ENCODE measurements around the gene ACTL7B. TPM values are rescaled to one million over a fixed set of nuclear protein-coding genes. Genes with fewer than 3 reads are reported as not detected.
A peak's percentile ranks its signal among the peaks of the same experiment; 100 is the strongest.
"Not testable (repeated sequence)": the region's sequence is repeated elsewhere in the genome, so short reads cannot be mapped to it uniquely, and the experiment has no call there.

The ACTL7B gene
- total RNA-seq, 1 experiment from 2014 or later = not detected

- Mint-ChIP-seq H3K36me3 (ENCODE audit: insufficient read depth, unreplicated experiment) (peaks cover 96% of the 10 kb centered on the region), H3K9me3 (ENCODE audit: unreplicated experiment) (no peaks in the 10 kb centered on the region), H3K27ac (ENCODE audit: low read depth, unreplicated experiment) (no peak overlapping the region), H3K4me3 (ENCODE audit: unreplicated experiment) (no peak overlapping the region), H3K4me1 (ENCODE audit: insufficient read depth, unreplicated experiment) (no peaks in the 10 kb centered on the region), H3K27me3 (ENCODE audit: insufficient read depth, unreplicated experiment) (no peaks in the 10 kb centered on the region)
- CTCF ChIA-PET = interaction anchor here (0.6 kb wide), 1 partner anchor 73 kb away, joined by 3 read pairs; no protein-coding TSS in a partner anchor
- no peak for TF ChIP-seq CTCF (IDR thresholded peaks at IDR 0.05; ENCODE audit: unreplicated experiment)
- POLR2A ChIA-PET = interaction anchor here (0.6 to 0.9 kb wide), 2 partner anchors 10 to 36 kb away, joined by 3 to 4 read pairs; no protein-coding TSS in a partner anchor
- BruUV-seq (replicated peaks) = no TSS peak
- DNase-seq (ENCODE audit: unreplicated experiment) = no peak
- intact Hi-C loops (cut with micrococcal nuclease) = no loop called here
Observed at GRCh38 chr9:108894225-108894997, 38.6 kb upstream of the ACTL7B start.

- POLR2A ChIA-PET = interaction anchor here (0.7 kb wide), 1 partner anchor 294 kb away, joined by 3 read pairs; no protein-coding TSS in a partner anchor
- intact Hi-C loops (cut with micrococcal nuclease) = loop anchor here (5.0 kb wide), 1 partner anchor 37 kb away; no protein-coding TSS in a partner anchor
Observed at GRCh38 chr9:108889649-108890067, 33.9 kb upstream of the ACTL7B start.

GRCh38 chr9:108886594-108887271 lies 30.9 kb upstream of the ACTL7B start:
- ChIA-PET POLR2A (interaction anchor here (1.0 to 2.0 kb wide), 3 partner anchors 17 to 26 kb away, joined by 3 to 11 read pairs (median 3); no protein-coding TSS in a partner anchor), CTCF (interaction anchor here (0.6 to 1.6 kb wide), 2 partner anchors 36 to 47 kb away, joined by 3 to 6 read pairs; partner anchors contain the start of genes ABITRAM and ELP1)
- Mint-ChIP-seq H3K36me3 (ENCODE audit: insufficient read depth, unreplicated experiment) (peaks cover 43% of the 10 kb centered on the region), H3K4me1 (ENCODE audit: insufficient read depth, unreplicated experiment) (peaks cover 18% of the 10 kb centered on the region), H3K27ac (ENCODE audit: low read depth, unreplicated experiment) (peak overlapping the region; percentile 35)
- not testable (repeated sequence) for BruUV-seq (replicated peaks); H3K27me3 Mint-ChIP-seq (ENCODE audit: insufficient read depth, unreplicated experiment); H3K9me3 Mint-ChIP-seq (ENCODE audit: unreplicated experiment); H3K4me3 Mint-ChIP-seq (ENCODE audit: unreplicated experiment)
- peak; percentile 15 for DNase-seq (ENCODE audit: unreplicated experiment)
- intact Hi-C loops (cut with micrococcal nuclease) = loop anchor here (5.0 kb wide), 1 partner anchor 34 kb away; no protein-coding TSS in a partner anchor

More at GRCh38 chr9:108889649-108890067, 33.9 kb upstream of the ACTL7B start:
- peaks cover 18% of the 10 kb centered on the region for H3K4me1 Mint-ChIP-seq (ENCODE audit: insufficient read depth, unreplicated experiment)
- no peak for TF ChIP-seq CTCF (IDR thresholded peaks at IDR 0.05; ENCODE audit: unreplicated experiment)
- H3K4me3 Mint-ChIP-seq (ENCODE audit: unreplicated experiment) = no peak overlapping the region
- H3K9me3 Mint-ChIP-seq (ENCODE audit: unreplicated experiment) = no peaks in the 10 kb centered on the region
- DNase-seq (ENCODE audit: unreplicated experiment) = peak; percentile 4
- H3K27ac Mint-ChIP-seq (ENCODE audit: low read depth, unreplicated experiment) = no peak overlapping the region
- CTCF ChIA-PET = interaction anchor here (0.6 to 1.2 kb wide), 8 partner anchors 10 to 145 kb away, joined by 3 to 7 read pairs (median 3); no protein-coding TSS in a partner anchor
- H3K27me3 Mint-ChIP-seq (ENCODE audit: insufficient read depth, unreplicated experiment) = no peaks in the 10 kb centered on the region
- no TSS peak for BruUV-seq (replicated peaks)
- H3K36me3 Mint-ChIP-seq (ENCODE audit: insufficient read depth, unreplicated experiment) = peaks cover 58% of the 10 kb centered on the region

GRCh38 chr9:108885643-108886348 lies 30.0 kb upstream of the ACTL7B start:
- TF ChIP-seq CTCF (IDR thresholded peaks at IDR 0.05; ENCODE audit: unreplicated experiment) = no peak
- no peak overlapping the region for H3K4me3 Mint-ChIP-seq (ENCODE audit: unreplicated experiment)
- H3K9me3 Mint-ChIP-seq (ENCODE audit: unreplicated experiment) = no peaks in the 10 kb centered on the region
- intact Hi-C loops (cut with micrococcal nuclease) = loop anchor here (5.0 kb wide), 1 partner anchor 33 kb away; no protein-coding TSS in a partner anchor
- no peaks in the 10 kb centered on the region for H3K27me3 Mint-ChIP-seq (ENCODE audit: insufficient read depth, unreplicated experiment)
- H3K4me1 Mint-ChIP-seq (ENCODE audit: insufficient read depth, unreplicated experiment) = peaks cover 18% of the 10 kb centered on the region
- H3K36me3 Mint-ChIP-seq (ENCODE audit: insufficient read depth, unreplicated experiment) = peaks cover 41% of the 10 kb centered on the region
- no TSS peak for BruUV-seq (replicated peaks)
- ChIA-PET CTCF (interaction anchor here (0.6 to 1.6 kb wide), 4 partner anchors 35 to 80 kb away, joined by 3 to 6 read pairs (median 3); partner anchors contain the start of genes ABITRAM and ELP1), POLR2A (interaction anchor here (0.5 to 2.0 kb wide), 4 partner anchors 17 to 333 kb away, joined by 3 to 11 read pairs (median 4); no protein-coding TSS in a partner anchor)
- peak; percentile 96 for DNase-seq (ENCODE audit: unreplicated experiment)
- H3K27ac Mint-ChIP-seq (ENCODE audit: low read depth, unreplicated experiment) = peak overlapping the region; percentile 35
